Stimulated activated CD4-positive, alpha-beta T cell treated with anti-CD3 and anti-CD28 coated beads, Interleukin-1b, Interleukin-23, amount 100 ng/mL, for 48 hours (primary cell): ENCODE measurements around the gene TARBP2.
"Not testable (repeated sequence)": the region's sequence is repeated elsewhere in the genome, so short reads cannot be mapped to it uniquely, and the experiment has no call there.

Experiments used
- DNase-seq: peaks from one replicate; pipeline ENCODE4 v3.0.0-alpha.2; 2020

Gene TARBP2

GRCh38 chr12:53476769-53477209, 24.3 kb upstream of the TARBP2 start:
- DNase-seq = no peak

GRCh38 chr12:53478865-53479264, 22.2 kb upstream of the TARBP2 start:
- DNase-seq = no peak

GRCh38 chr12:53479331-53479730, 21.8 kb upstream of the TARBP2 start:
- DNase-seq = no peak

GRCh38 chr12:53480491-53481442, 20.3 kb upstream of the TARBP2 start:
- no peak for DNase-seq

- not testable (repeated sequence) for DNase-seq
Measured at GRCh38 chr12:53481458-53481857, 19.6 kb upstream of the TARBP2 start.

- DNase-seq = no peak
Measured at GRCh38 chr12:53481939-53482586, 19.0 kb upstream of the TARBP2 start.

GRCh38 chr12:53482626-53483168, 18.4 kb upstream of the TARBP2 start:
- no peak for DNase-seq

GRCh38 chr12:53483225-53483978, 17.7 kb upstream of the TARBP2 start:
- no peak for DNase-seq

GRCh38 chr12:53483979-53484377, 17.1 kb upstream of the TARBP2 start:
- DNase-seq = no peak

- no peak for DNase-seq
Measured at GRCh38 chr12:53484686-53485575, 16.2 kb upstream of the TARBP2 start.

GRCh38 chr12:53485955-53486735, 14.9 kb upstream of the TARBP2 start:
- no peak for DNase-seq

GRCh38 chr12:53486736-53487487, 14.2 kb upstream of the TARBP2 start:
- no peak for DNase-seq

- no peak for DNase-seq
Measured at GRCh38 chr12:53489242-53489864, 11.7 kb upstream of the TARBP2 start.

- DNase-seq = no peak
Measured at GRCh38 chr12:53492188-53492587, 8.9 kb upstream of the TARBP2 start.

GRCh38 chr12:53492830-53493609, 8.1 kb upstream of the TARBP2 start:
- peak; percentile 84 for DNase-seq

- no peak for DNase-seq
Measured at GRCh38 chr12:53493610-53494391, 7.3 kb upstream of the TARBP2 start.

GRCh38 chr12:53495903-53496751, 5.0 kb upstream of the TARBP2 start:
- DNase-seq = no peak
